Activated CD4-positive, alpha-beta memory T cell treated with anti-CD3 and anti-CD28 coated beads for 36 hours (primary cell): ENCODE results near the gene LRRC52. TPM values are rescaled to one million over a fixed set of nuclear protein-coding genes. Genes with fewer than 3 reads are reported as not detected.
A peak's percentile ranks its signal among the peaks of the same experiment; 100 is the strongest.
"Not testable (repeated sequence)": the region's sequence is repeated elsewhere in the genome, so short reads cannot be mapped to it uniquely, and the experiment has no call there.

Experiments used
- CTCF ChIA-PET: fragments of 350-600 bp; sonication (Branson Sonifier 250); formaldehyde crosslinking; loops from one replicate; lab custom pipeline; 2021; ENCODE audit warnings: antibody characterized with exemption, inconsistent platforms; lab: Charles Lee
- POLR2A ChIA-PET: fragments of 350-600 bp; sonication (Branson Sonifier 250); formaldehyde crosslinking; loops from one replicate; lab custom pipeline; 2021; ENCODE audit warnings: antibody characterized with exemption; lab: Charles Lee
- DNase-seq: peaks from one replicate; pipeline ENCODE4 v3.0.0-alpha.2; 2020
- H3K27ac Mint-ChIP-seq: one replicate; pipeline ENCODE4 v1.8.0; 2021; ENCODE audit warnings: mixed read lengths
- H3K27me3 Mint-ChIP-seq: one replicate; pipeline ENCODE4 v1.8.0; 2021; ENCODE audit warnings: mixed read lengths
- H3K36me3 Mint-ChIP-seq: one replicate; pipeline ENCODE4 v1.8.0; 2021; ENCODE audit warnings: mixed read lengths
- H3K4me1 Mint-ChIP-seq: one replicate; pipeline ENCODE4 v1.8.0; 2021; ENCODE audit warnings: low read depth, mixed read lengths
- H3K4me3 Mint-ChIP-seq: one replicate; pipeline ENCODE4 v1.8.0; 2021; ENCODE audit warnings: mild to moderate bottlenecking, mixed read lengths
- H3K9me3 Mint-ChIP-seq: one replicate; pipeline ENCODE4 v1.8.0; 2021; ENCODE audit warnings: mixed read lengths
- intact Hi-C: fragments of 100-400 bp; cut with micrococcal nuclease; formaldehyde crosslinking; loops from one replicate; pipeline ENCODE4 v1.15.1; 2023
- total RNA-seq, 2 experiments: library from RNA; stranded (reverse); gene quantifications; one replicate each; pipeline ENCODE4 v1.2.3, GENCODE V29; 2021

The LRRC52 gene
- total RNA-seq, 2 experiments from 2014 or later: not detected

DNA sequence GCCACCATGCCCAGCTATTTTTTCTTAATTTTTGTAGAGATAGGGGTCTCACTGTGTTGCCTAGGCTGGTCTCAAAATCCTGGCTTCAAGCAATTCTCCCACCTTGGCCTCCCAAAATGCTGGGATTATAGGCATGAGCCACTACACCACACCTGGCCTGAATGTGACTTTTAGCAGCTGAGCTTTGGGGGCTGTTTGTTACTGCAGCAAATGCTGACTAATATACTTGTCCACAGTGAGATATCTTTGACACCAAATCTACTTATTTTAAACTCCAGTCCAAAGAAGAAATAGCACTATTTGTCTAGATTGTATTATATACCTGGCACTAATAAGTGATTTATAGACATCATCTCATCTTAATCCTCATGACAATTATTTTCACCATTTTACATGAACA lies 30.5 kb downstream of the LRRC52 start:
- H3K27ac Mint-ChIP-seq: no peak overlapping the region
- ChIA-PET CTCF (interaction anchor here (1.1 to 2.1 kb wide), 3 partner anchors 132 to 207 kb away, joined by 3 to 8 read pairs (median 5); no protein-coding TSS in a partner anchor), POLR2A (no interaction called here)
- no peaks in the 10 kb centered on the region for H3K4me1 Mint-ChIP-seq
- H3K27me3 Mint-ChIP-seq: peaks cover 8% of the 10 kb centered on the region
- no peaks in the 10 kb centered on the region for H3K36me3 Mint-ChIP-seq
- H3K9me3 Mint-ChIP-seq: no peaks in the 10 kb centered on the region
- intact Hi-C loops: no loop called here
- H3K4me3 Mint-ChIP-seq: no peak overlapping the region
- DNase-seq: no peak

DNA sequence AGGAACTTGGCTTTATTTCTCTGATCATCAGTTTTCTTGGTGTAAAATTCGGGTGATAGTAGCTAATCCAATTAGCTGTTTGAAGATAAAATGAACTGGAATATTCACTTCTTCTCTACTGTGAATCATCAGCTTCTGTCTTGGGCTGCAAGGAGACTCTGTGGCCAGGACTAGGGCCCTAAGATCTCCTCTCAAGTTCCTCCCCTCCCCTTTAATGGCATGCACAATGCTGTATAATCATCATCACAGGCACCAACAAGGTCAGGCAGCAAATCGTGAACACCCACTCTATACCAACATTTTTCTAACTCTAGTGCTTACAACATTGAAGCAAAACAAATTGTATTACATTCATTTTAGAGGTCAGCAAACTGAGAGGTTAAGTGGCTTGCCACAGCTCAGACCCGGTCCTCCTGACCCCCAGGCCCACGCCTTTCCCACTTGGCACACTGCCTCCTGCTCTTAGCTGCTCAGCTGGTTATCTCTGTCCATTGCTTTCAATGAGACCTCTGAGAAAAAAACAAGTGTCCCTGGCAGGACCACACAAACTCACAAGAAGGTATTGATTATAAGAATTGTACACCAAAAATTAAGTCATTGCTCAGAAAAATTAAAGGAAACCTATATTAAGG lies 31.8 kb downstream of the LRRC52 start:
- no peaks in the 10 kb centered on the region for H3K4me1 Mint-ChIP-seq
- no peak for DNase-seq
- intact Hi-C loops: no loop called here
- no peaks in the 10 kb centered on the region for H3K36me3 Mint-ChIP-seq
- no peaks in the 10 kb centered on the region for H3K9me3 Mint-ChIP-seq
- H3K27ac Mint-ChIP-seq: no peak overlapping the region
- peaks cover 8% of the 10 kb centered on the region for H3K27me3 Mint-ChIP-seq
- ChIA-PET POLR2A (no interaction called here), CTCF (interaction anchor here (1.1 to 2.8 kb wide), 5 partner anchors 17 to 208 kb away, joined by 3 to 9 read pairs (median 5); no protein-coding TSS in a partner anchor)
- no peak overlapping the region for H3K4me3 Mint-ChIP-seq

DNA sequence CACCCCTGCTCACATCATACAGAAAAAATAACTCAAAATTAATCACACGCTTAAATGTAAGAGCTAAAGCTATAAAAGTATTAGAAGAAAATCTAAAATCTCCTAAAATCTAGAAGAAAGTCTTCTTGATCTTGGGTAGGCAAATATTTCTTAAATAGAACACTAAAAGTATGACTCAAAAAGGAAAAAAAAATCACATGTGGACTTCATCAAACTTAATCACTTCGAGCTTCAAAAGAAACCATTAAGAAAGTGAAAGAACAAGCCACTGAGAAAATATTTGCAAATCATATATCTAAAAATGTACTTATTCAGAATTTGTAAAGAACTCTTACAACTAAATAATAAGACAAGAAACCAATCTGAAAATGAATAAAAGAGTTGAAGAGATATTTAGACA lies 32.7 kb downstream of the LRRC52 start:
- DNase-seq: no peak
- intact Hi-C loops: no loop called here
- ChIA-PET POLR2A (no interaction called here), CTCF (interaction anchor here (0.7 to 2.8 kb wide), 3 partner anchors 16 to 207 kb away, joined by 3 to 9 read pairs (median 4); no protein-coding TSS in a partner anchor)
- no peaks in the 10 kb centered on the region for H3K9me3 Mint-ChIP-seq
- H3K36me3 Mint-ChIP-seq: no peaks in the 10 kb centered on the region
- H3K4me3 Mint-ChIP-seq: no peak overlapping the region
- peaks cover 6% of the 10 kb centered on the region for H3K27me3 Mint-ChIP-seq
- H3K4me1 Mint-ChIP-seq: no peaks in the 10 kb centered on the region
- no peak overlapping the region for H3K27ac Mint-ChIP-seq

DNA sequence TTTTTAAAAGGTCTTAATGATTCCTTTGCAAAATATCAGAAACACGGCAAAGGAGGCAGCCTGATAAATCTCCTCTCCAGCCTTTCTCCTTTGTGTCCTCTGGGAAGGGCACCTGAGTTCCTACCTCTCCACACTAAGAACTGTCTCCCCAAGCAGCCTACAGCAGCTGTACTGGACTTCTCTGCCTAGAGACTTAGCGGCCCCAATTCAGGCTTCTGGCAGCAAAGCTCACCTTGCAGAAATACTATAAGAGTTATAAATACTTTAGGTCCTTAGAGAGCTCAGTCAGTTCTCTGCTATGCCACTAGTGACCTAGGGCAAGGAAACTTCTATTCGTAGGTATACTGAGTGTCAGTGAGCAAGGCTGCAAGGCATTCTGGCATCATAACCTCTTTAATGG lies 33.9 kb downstream of the LRRC52 start:
- no peak overlapping the region for H3K4me3 Mint-ChIP-seq
- H3K27ac Mint-ChIP-seq: no peak overlapping the region
- no peaks in the 10 kb centered on the region for H3K36me3 Mint-ChIP-seq
- POLR2A ChIA-PET: no interaction called here
- peaks cover 5% of the 10 kb centered on the region for H3K27me3 Mint-ChIP-seq
- H3K4me1 Mint-ChIP-seq: no peaks in the 10 kb centered on the region
- no peak for DNase-seq
- intact Hi-C loops: no loop called here
- CTCF ChIA-PET: interaction anchor here (0.6 to 2.8 kb wide), 4 partner anchors 15 to 352 kb away, joined by 3 to 9 read pairs (median 4); no protein-coding TSS in a partner anchor
- no peaks in the 10 kb centered on the region for H3K9me3 Mint-ChIP-seq

DNA sequence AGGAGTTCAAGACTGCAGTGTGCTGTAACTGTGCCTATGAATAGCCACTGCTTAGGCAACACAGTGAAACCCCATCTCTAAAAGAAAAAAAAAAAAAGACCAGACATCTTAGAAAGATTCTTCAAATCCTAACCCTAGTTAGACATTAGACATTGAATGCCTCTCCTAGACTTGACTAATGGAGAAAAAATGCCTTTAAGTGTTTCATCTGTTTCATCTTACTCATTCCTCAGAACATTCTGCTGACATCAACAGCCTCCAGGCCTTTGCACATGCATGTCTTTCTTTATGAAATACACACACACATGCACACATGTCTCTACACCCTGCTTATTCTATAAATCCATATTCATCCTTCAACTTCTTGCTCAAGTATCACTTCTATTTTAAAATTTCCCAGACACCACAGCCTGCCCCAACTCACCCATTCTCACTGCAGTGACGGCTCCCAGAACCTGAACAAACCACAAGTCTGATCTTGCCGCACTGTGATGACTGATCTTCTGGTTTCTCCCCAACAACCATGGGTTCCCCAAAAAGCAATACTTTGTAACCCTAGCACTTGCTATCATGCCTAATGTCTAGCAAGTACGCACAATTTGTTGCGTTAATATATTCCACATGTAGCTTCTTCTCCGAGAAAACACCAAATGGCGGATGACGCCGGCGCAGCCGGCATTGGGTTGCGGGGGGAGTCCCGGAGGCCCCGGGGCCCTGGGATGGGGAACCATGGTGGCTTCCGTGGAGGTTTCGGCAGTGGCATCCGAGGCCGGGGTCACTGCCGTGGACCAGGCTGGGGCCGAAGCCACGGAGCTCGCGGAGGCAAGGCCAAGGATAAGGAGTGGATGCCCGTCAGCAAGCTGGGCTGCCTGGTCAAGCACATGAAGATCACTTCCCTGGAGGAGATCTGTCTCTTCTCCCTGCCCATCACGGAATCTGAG lies 37.4 kb downstream of the LRRC52 start:
- ChIA-PET POLR2A (no interaction called here), CTCF (no interaction called here)
- peaks cover 6% of the 10 kb centered on the region for H3K27me3 Mint-ChIP-seq
- DNase-seq: no peak
- no peaks in the 10 kb centered on the region for H3K36me3 Mint-ChIP-seq
- H3K4me1 Mint-ChIP-seq: no peaks in the 10 kb centered on the region
- H3K4me3 Mint-ChIP-seq: no peak overlapping the region
- no peaks in the 10 kb centered on the region for H3K9me3 Mint-ChIP-seq
- no peak overlapping the region for H3K27ac Mint-ChIP-seq
- intact Hi-C loops: no loop called here

DNA sequence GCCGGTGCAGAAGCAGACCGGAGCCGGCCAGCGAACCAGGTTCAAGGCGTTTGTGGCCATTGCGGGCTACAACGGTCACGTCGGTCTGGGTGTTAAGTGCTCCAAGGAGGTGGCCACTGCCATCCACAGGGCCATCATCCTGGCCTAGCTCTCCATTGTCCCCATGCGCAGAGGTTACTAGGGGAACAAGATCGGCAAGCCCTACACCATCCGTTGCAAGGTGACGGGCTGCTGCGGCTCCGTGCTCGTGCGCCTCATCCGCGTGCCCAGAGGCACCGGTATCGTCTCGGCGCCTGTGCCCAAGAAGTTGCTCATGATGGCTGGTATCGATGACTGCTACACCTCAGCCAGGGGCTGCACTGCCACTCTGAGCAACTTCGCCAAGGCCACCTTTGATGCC lies 38.1 kb downstream of the LRRC52 start:
- DNase-seq: no peak
- H3K4me3 Mint-ChIP-seq: no peak overlapping the region
- ChIA-PET POLR2A (no interaction called here), CTCF (no interaction called here)
- intact Hi-C loops: no loop called here
- peaks cover 8% of the 10 kb centered on the region for H3K27me3 Mint-ChIP-seq
- H3K27ac Mint-ChIP-seq: no peak overlapping the region
- H3K4me1 Mint-ChIP-seq: no peaks in the 10 kb centered on the region
- no peaks in the 10 kb centered on the region for H3K9me3 Mint-ChIP-seq
- H3K36me3 Mint-ChIP-seq: no peaks in the 10 kb centered on the region

DNA sequence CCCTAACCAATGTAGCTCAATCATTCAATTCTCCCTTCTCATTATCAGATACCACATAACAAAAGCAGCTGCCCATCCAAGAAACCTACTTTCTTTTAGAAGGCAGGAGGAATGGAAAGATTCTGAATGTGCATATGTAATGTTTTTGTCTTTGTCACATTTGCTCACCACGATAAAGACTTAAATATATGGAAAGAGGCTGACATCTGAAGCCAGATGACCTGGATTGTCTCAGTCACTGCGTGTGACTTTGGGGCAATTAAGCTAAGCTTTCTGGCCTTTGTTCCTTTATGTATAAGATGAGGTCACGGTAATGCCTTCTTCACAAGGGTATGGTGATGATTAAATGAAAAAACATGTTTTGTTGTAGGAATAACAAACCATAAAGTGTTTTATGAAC lies 42.6 kb downstream of the LRRC52 start:
- ChIA-PET CTCF (interaction anchor here (0.6 to 19.9 kb wide), 4 partner anchors 10 to 219 kb away, joined by 3 to 312 read pairs (median 10); no protein-coding TSS in a partner anchor), POLR2A (no interaction called here)
- Mint-ChIP-seq H3K9me3 (no peaks in the 10 kb centered on the region), H3K36me3 (no peaks in the 10 kb centered on the region), H3K4me1 (no peaks in the 10 kb centered on the region), H3K27ac (no peak overlapping the region), H3K27me3 (peaks cover 15% of the 10 kb centered on the region), H3K4me3 (no peak overlapping the region)
- DNase-seq: no peak
- intact Hi-C loops: no loop called here

DNA sequence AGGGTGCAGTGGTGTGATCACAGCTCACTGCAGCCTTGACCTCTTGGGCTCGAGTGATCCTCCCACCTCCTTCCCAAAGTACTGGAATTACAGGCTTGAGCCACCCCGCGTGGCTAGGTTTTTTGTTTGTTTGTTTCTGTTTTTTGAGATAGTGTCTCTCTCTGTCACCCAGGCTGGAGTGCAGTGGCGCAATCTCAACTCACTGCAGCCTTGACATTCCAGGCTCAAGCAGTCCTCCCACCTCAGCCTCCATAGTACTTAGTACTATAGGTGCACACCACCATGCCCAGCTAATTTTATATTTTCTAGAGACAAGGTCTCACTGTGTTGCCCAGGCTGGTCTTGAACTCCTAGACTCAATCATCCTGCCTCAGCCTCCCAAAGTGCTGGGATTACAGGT lies 47.6 kb downstream of the LRRC52 start:
- H3K27ac Mint-ChIP-seq, H3K9me3 Mint-ChIP-seq, H3K4me3 Mint-ChIP-seq, DNase-seq, H3K4me1 Mint-ChIP-seq, H3K36me3 Mint-ChIP-seq, POLR2A ChIA-PET: not testable (repeated sequence)
- CTCF ChIA-PET: interaction anchor here (0.9 to 19.9 kb wide), 7 partner anchors 12 to 226 kb away, joined by 3 to 312 read pairs (median 7); no protein-coding TSS in a partner anchor
- H3K27me3 Mint-ChIP-seq: peaks cover 29% of the 10 kb centered on the region
- intact Hi-C loops: loop anchor here (10.0 kb wide), 4 partner anchors 337 to 893 kb away; no protein-coding TSS in a partner anchor

DNA sequence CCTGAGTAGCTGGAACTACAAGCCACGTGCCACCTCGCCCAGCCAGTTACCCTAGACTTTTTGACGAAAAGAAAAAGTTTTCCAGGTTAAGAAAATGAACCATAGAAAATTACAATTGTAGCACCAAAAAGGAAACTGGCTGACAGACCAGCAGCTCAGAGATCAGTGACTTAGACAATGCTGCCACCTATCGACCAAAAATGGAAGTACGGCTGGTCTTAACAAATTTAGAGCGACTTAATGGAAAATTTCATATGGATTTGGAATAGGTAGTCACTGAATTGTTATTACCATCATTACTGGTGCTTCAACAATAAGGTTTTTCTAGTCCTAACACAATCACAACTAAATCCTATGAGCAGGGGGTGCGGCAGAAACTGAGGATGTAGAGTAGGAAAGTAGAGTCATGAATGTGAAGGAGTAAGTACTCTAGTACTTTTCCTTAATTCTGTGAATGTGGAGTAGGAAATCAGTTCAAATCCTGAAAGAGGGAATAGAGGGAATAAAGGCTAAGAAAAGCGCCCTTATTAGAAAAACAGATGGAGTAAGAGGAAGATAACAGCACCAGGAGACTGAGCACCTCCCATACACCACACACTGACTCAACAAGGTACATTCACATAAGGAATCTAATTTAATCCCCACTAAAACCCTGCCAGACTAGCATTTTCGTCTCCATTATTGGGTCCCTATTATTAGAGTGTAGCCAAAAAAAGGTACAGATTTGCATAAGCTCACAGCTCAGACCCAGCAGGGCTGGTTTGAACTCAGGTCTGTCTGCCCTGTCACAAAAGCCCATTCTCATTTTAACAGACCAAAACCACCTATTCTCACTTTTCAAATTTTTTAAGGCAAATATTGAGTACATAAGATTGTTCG lies 49.4 kb downstream of the LRRC52 start:
- no peaks in the 10 kb centered on the region for H3K9me3 Mint-ChIP-seq
- peak; percentile 82 for DNase-seq
- intact Hi-C loops: loop anchor here (1.0 to 10.0 kb wide), 7 partner anchors 185 to 892 kb away; no protein-coding TSS in a partner anchor
- ChIA-PET POLR2A (interaction anchor here (0.6 kb wide), 1 partner anchor 206 kb away, joined by 3 read pairs; no protein-coding TSS in a partner anchor), CTCF (interaction anchor here (0.6 to 19.9 kb wide), 29 partner anchors 8 to 337 kb away, joined by 3 to 312 read pairs (median 4); partner anchors contain the start of gene ALDH9A1)
- no peak overlapping the region for H3K27ac Mint-ChIP-seq
- H3K4me1 Mint-ChIP-seq: peaks cover 13% of the 10 kb centered on the region
- peaks cover 34% of the 10 kb centered on the region for H3K27me3 Mint-ChIP-seq
- no peaks in the 10 kb centered on the region for H3K36me3 Mint-ChIP-seq
- H3K4me3 Mint-ChIP-seq: no peak overlapping the region

DNA sequence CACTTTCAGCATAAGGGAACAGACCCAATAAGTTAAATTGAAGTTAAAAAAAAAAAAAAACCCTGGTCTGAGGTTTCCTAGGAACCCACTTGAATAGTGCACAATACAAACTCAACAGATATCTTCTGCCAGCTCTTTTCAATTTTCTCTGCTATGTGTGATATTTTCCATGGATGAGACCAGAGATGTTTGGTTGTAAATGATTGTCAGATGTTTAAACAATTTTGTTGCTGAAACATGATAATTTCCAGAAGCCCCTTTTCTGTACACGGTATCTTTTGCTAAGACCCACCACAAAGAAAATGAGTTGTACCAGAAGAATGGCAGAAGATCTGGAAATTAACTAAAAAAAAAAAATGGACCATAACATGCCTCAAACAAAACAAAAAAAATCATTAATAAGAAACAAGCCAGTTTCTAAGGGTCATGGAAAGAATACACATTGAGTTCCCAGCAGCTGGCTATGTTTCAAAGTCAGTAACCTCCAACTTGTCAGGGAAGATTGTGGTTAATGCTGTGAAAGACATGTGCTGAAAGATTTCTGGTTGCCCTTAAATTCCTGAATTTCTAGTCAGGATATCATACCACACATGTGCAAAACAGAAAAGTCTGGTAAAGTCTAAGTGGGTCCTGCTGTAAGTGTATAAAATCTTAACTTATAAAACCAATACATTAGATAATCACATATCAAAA lies 51.6 kb downstream of the LRRC52 start:
- no peak overlapping the region for H3K27ac Mint-ChIP-seq
- H3K36me3 Mint-ChIP-seq: no peaks in the 10 kb centered on the region
- H3K4me3 Mint-ChIP-seq: no peak overlapping the region
- H3K9me3 Mint-ChIP-seq: no peaks in the 10 kb centered on the region
- H3K27me3 Mint-ChIP-seq: peaks cover 31% of the 10 kb centered on the region
- intact Hi-C loops: loop anchor here (5.0 to 10.0 kb wide), 5 partner anchors 113 to 889 kb away; no protein-coding TSS in a partner anchor
- no peak for DNase-seq
- POLR2A ChIA-PET: no interaction called here
- CTCF ChIA-PET: interaction anchor here (0.6 to 19.9 kb wide), 5 partner anchors 28 to 228 kb away, joined by 3 to 312 read pairs (median 16); no protein-coding TSS in a partner anchor
- peaks cover 28% of the 10 kb centered on the region for H3K4me1 Mint-ChIP-seq
